ENCODE results near the gene WDFY4. TPM values are rescaled to one million over a fixed set of nuclear protein-coding genes. Genes with fewer than 3 reads are reported as not detected.

WDFY4 gene
- total RNA-seq, 1 experiment from 2014 or later = not detected

GRCh38 chr10:48964038-48964437 lies 279.4 kb downstream of the WDFY4 start:
- Histone ChIP-seq H3K79me1 (ENCODE audit: insufficient read depth, low read depth, low read length, poor library complexity, severe bottlenecking) (no peaks in the 10 kb centered on the region), H3K4me1 (ENCODE audit: insufficient read depth, low read length) (no peaks in the 10 kb centered on the region), H2BK12ac (ENCODE audit: insufficient read length, low read depth, low read length) (no peak overlapping the region), H4K5ac (ENCODE audit: insufficient read length, low read depth, low read length) (no peak overlapping the region), H3K79me2 (ENCODE audit: insufficient read depth, low read length) (no peaks in the 10 kb centered on the region), H3K27ac (ENCODE audit: insufficient read length, low read depth, low read length) (no peak overlapping the region), H2AK5ac (ENCODE audit: insufficient read length, low read length) (no peak overlapping the region), H4K8ac (replicated peaks; ENCODE audit: insufficient read length, low read depth, low read length) (no peak overlapping the region), H3K27me3 (ENCODE audit: insufficient read depth, low read length) (no peaks in the 10 kb centered on the region), H2AFZ (ENCODE audit: low read length) (no peak overlapping the region), H2BK20ac (ENCODE audit: low read depth, low read length, poor library complexity, severe bottlenecking) (no peak overlapping the region), H3K23me2 (ENCODE audit: insufficient read length, low read depth, low read length, poor library complexity, severe bottlenecking) (no peaks in the 10 kb centered on the region), H3K9ac (ENCODE audit: extremely low read depth, insufficient read length, low read length) (no peak overlapping the region), H3K4ac (ENCODE audit: low read depth, low read length) (no peak overlapping the region), H3T11ph (ENCODE audit: low read length) (no peak overlapping the region), H4K20me1 (ENCODE audit: control insufficient read depth, insufficient read depth, insufficient read length) (no peaks in the 10 kb centered on the region), H3K18ac (ENCODE audit: insufficient read length, low read depth, low read length) (no peak overlapping the region), H4K91ac (ENCODE audit: insufficient read length, low read depth, low read length) (no peak overlapping the region), H2BK5ac (ENCODE audit: insufficient read length, low read length) (no peak overlapping the region), H3K23ac (ENCODE audit: insufficient read length, low read depth, low read length) (no peak overlapping the region), H2BK120ac (ENCODE audit: low read depth, low read length, poor library complexity, severe bottlenecking) (no peak overlapping the region), H3K9me3 (ENCODE audit: control insufficient read depth, low read depth, low read length) (no peaks in the 10 kb centered on the region), H2BK15ac (ENCODE audit: low read depth, low read length) (no peak overlapping the region), H3K56ac (ENCODE audit: insufficient read length, low read depth, low read length) (no peak overlapping the region), H3K14ac (ENCODE audit: insufficient read depth, low read length) (no peak overlapping the region), H3K4me2 (ENCODE audit: insufficient read depth, insufficient read length, low read length) (no peak overlapping the region)
- Mint-ChIP-seq H3K4me3 (no peak overlapping the region), H3K27ac (no peak overlapping the region), H3K27me3 (ENCODE audit: low read depth) (peaks cover 17% of the 10 kb centered on the region), H3K4me1 (no peaks in the 10 kb centered on the region), H3K36me3 (ENCODE audit: insufficient read depth in 1 of 3, low read depth in 3 of 3) (no peaks in the 10 kb centered on the region), H3K9me3 (peaks cover 0 to 2% of the 10 kb centered on the region in 2 experiments; a peak in 1 of 5 replicates)
- WGBS (ENCODE audit: extremely low coverage, insufficient read length, low lambda C conversion rate) = no CpG with 5 or more reads among the region's 1 CpG
- no peak for TF ChIP-seq CTCF (conservative IDR thresholded peaks at IDR 0.05)
- DNase-seq = no peak

Data from H9 (cell line).